HCT116 (cell line): ENCODE measurements around the gene SMIM24.

Experiments
- EGR1 ChIP-seq: IDR thresholded peaks from 2 replicates; pipeline ENCODE4 v1.6.1; 2012; ENCODE audit warnings: low read depth
- EZH2 ChIP-seq: fragments of 200-600 bp; sonication (generic); IDR thresholded peaks from 2 replicates; pipeline ENCODE4 v1.6.1; 2017; ENCODE audit warnings: antibody characterized with exemption, mixed run types
- EZH2phosphoT487 ChIP-seq: fragments of 200-600 bp; IDR thresholded peaks from 2 replicates; pipeline ENCODE4 v1.6.1; 2018; ENCODE audit warnings: antibody characterized with exemption, borderline replicate concordance
- JUND ChIP-seq: IDR thresholded peaks from 2 replicates; pipeline ENCODE4 v1.6.1; 2012
- POLR2A ChIP-seq: IDR thresholded peaks from 2 replicates; pipeline ENCODE4 v1.7.0; 2011; ENCODE audit warnings: borderline replicate concordance; ENCODE audit not compliant: insufficient read depth, insufficient read length; ENCODE audit errors: extremely low read depth
- POLR2AphosphoS5 ChIP-seq: IDR thresholded peaks from 2 replicates; pipeline ENCODE4 v1.6.1; 2011; ENCODE audit warnings: mild to moderate bottlenecking, low read depth, low read length, moderate library complexity
- YY1 ChIP-seq: IDR thresholded peaks from 2 replicates; pipeline ENCODE4 v1.6.1; 2011; ENCODE audit warnings: low read length, low read depth, moderate library complexity, mild to moderate bottlenecking; ENCODE audit not compliant: insufficient replicate concordance; ENCODE audit errors: extremely low read depth
- ZNF274 ChIP-seq: fragments of 200-500 bp; sonication (Bioruptor generic); IDR thresholded peaks from 2 replicates; pipeline ENCODE4 v1.6.1; 2014; ENCODE audit warnings: mild to moderate bottlenecking, low read depth, low read length, inconsistent platforms
- TF ChIP-seq, protein P1 (sequence below), 3 experiments: fragments of 200-600 bp in 1 of 3; sonication (generic) in 1 of 3; IDR thresholded peaks in 2 of 3; conservative IDR thresholded peaks in 1 of 3; 2 replicates each; pipeline ENCODE4 v1.5.1; 2012 to 2017; ENCODE audit warnings: low read depth in 2 of 3, low read length in 2 of 3, antibody characterized with exemption in 1 of 3, borderline replicate concordance in 1 of 3, control low read depth in 1 of 3, mild to moderate bottlenecking in 1 of 3, mixed read lengths in 1 of 3, mixed run types in 1 of 3, moderate library complexity in 1 of 3; ENCODE audit not compliant: insufficient read depth in 1 of 3
- TF ChIP-seq, protein P2 (sequence below): IDR thresholded peaks from 2 replicates; pipeline ENCODE4 v1.6.1; 2012; ENCODE audit warnings: low read depth
- TF ChIP-seq, protein P3 (sequence below): IDR thresholded peaks from 2 replicates; pipeline ENCODE4 v1.6.1; 2011; ENCODE audit warnings: mild to moderate bottlenecking, low read length, moderate library complexity; ENCODE audit not compliant: insufficient replicate concordance; ENCODE audit errors: extremely low read depth

DNA sequence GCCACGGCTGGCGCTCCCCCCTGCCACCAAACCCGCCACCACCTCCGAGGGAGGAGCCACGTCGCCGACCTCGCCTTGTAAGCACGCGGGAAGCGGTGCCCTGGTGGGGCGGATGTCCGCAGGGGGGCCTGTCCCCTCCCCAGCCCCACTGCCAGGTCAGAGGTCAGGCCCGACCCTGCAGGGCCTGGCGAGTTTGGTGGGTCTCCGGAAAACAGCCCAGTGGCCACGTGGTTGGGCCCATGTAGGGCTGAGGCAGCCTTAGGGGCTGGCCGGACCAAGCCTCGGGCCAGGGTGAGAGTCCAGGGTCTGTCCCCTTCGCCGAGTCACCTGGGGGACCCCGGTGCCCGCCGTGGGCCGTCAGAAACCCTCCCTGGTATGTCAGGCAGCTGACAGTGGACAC is 26.5 kb downstream of the SMIM24 start:
- TF ChIP-seq, protein P1, sequence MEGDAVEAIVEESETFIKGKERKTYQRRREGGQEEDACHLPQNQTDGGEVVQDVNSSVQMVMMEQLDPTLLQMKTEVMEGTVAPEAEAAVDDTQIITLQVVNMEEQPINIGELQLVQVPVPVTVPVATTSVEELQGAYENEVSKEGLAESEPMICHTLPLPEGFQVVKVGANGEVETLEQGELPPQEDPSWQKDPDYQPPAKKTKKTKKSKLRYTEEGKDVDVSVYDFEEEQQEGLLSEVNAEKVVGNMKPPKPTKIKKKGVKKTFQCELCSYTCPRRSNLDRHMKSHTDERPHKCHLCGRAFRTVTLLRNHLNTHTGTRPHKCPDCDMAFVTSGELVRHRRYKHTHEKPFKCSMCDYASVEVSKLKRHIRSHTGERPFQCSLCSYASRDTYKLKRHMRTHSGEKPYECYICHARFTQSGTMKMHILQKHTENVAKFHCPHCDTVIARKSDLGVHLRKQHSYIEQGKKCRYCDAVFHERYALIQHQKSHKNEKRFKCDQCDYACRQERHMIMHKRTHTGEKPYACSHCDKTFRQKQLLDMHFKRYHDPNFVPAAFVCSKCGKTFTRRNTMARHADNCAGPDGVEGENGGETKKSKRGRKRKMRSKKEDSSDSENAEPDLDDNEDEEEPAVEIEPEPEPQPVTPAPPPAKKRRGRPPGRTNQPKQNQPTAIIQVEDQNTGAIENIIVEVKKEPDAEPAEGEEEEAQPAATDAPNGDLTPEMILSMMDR (IDR thresholded peaks at IDR 0.05 in 2 of 3, conservative IDR thresholded peaks at IDR 0.05 in 1 of 3; ENCODE audit: borderline replicate concordance in 1 of 3, insufficient read depth in 1 of 3, low read depth in 2 of 3, low read length in 2 of 3) = no peak
- TF ChIP-seq YY1 = no peak
- no peak for TF ChIP-seq EGR1
- TF ChIP-seq, protein P2, sequence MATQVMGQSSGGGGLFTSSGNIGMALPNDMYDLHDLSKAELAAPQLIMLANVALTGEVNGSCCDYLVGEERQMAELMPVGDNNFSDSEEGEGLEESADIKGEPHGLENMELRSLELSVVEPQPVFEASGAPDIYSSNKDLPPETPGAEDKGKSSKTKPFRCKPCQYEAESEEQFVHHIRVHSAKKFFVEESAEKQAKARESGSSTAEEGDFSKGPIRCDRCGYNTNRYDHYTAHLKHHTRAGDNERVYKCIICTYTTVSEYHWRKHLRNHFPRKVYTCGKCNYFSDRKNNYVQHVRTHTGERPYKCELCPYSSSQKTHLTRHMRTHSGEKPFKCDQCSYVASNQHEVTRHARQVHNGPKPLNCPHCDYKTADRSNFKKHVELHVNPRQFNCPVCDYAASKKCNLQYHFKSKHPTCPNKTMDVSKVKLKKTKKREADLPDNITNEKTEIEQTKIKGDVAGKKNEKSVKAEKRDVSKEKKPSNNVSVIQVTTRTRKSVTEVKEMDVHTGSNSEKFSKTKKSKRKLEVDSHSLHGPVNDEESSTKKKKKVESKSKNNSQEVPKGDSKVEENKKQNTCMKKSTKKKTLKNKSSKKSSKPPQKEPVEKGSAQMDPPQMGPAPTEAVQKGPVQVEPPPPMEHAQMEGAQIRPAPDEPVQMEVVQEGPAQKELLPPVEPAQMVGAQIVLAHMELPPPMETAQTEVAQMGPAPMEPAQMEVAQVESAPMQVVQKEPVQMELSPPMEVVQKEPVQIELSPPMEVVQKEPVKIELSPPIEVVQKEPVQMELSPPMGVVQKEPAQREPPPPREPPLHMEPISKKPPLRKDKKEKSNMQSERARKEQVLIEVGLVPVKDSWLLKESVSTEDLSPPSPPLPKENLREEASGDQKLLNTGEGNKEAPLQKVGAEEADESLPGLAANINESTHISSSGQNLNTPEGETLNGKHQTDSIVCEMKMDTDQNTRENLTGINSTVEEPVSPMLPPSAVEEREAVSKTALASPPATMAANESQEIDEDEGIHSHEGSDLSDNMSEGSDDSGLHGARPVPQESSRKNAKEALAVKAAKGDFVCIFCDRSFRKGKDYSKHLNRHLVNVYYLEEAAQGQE = no peak
- TF ChIP-seq POLR2A = no peak
- TF ChIP-seq EZH2 = no peak
- TF ChIP-seq EZH2phosphoT487 = no peak
- TF ChIP-seq ZNF274 = no peak
- TF ChIP-seq, protein P3, sequence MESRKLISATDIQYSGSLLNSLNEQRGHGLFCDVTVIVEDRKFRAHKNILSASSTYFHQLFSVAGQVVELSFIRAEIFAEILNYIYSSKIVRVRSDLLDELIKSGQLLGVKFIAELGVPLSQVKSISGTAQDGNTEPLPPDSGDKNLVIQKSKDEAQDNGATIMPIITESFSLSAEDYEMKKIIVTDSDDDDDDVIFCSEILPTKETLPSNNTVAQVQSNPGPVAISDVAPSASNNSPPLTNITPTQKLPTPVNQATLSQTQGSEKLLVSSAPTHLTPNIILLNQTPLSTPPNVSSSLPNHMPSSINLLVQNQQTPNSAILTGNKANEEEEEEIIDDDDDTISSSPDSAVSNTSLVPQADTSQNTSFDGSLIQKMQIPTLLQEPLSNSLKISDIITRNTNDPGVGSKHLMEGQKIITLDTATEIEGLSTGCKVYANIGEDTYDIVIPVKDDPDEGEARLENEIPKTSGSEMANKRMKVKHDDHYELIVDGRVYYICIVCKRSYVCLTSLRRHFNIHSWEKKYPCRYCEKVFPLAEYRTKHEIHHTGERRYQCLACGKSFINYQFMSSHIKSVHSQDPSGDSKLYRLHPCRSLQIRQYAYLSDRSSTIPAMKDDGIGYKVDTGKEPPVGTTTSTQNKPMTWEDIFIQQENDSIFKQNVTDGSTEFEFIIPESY = no peak
- no peak for TF ChIP-seq POLR2AphosphoS5
- no peak for TF ChIP-seq JUND
